PC-9 (cell line): Measurements from ENCODE around the gene NATD1. TPM values are rescaled to one million over a fixed set of nuclear protein-coding genes. Genes with fewer than 3 reads are reported as not detected.

Experiments used
- BruUV-seq: library from RNA; stranded (reverse); fragments of 400-500 nt; replicated peaks from 2 replicates; lab custom pipeline; 2021; lab: Mats Ljungman, UMichigan
- CTCF ChIA-PET: fragments of 300-600 bp; sonication (Branson Sonifier 250); formaldehyde crosslinking; loops from one replicate; lab custom pipeline; 2022; ENCODE audit warnings: antibody characterized with exemption; lab: Charles Lee
- POLR2A ChIA-PET: fragments of 300-600 bp; sonication (Branson Sonifier 250); formaldehyde crosslinking; loops from one replicate; lab custom pipeline; 2022; ENCODE audit warnings: antibody characterized with exemption; ENCODE audit not compliant: unreplicated experiment; lab: Charles Lee
- DNase-seq, 2 experiments: peaks; one replicate each; pipeline versions ENCODE4 v3.0.0 to v3.0.0-alpha.2; 2015 to 2022; ENCODE audit warnings: mixed read lengths in 1 of 2
- H2AFZ ChIP-seq: fragments of 200-600 bp; sonication (generic); 2 replicates; pipeline ENCODE4 v1.8.1; 2017; ENCODE audit warnings: antibody characterized with exemption
- H3F3A ChIP-seq: fragments of 200-600 bp; sonication (generic); 2 replicates; pipeline ENCODE4 v1.8.1; 2017; ENCODE audit warnings: antibody characterized with exemption, mild to moderate bottlenecking, low read depth; ENCODE audit not compliant: insufficient read depth
- H3K27ac ChIP-seq: fragments of 200-600 bp; sonication (generic); 2 replicates; pipeline ENCODE4 v1.6.1; 2016; ENCODE audit warnings: mixed run types
- H3K27me3 ChIP-seq: fragments of 200-600 bp; sonication (generic); 2 replicates; pipeline ENCODE4 v1.6.1; 2016; ENCODE audit warnings: low read depth, mixed run types; ENCODE audit not compliant: insufficient read depth
- H3K36me3 ChIP-seq: fragments of 200-600 bp; sonication (generic); 2 replicates; pipeline ENCODE4 v1.6.1; 2016; ENCODE audit warnings: low read depth, mixed run types
- H3K4me1 ChIP-seq: fragments of 200-600 bp; sonication (generic); replicated peaks from 2 replicates; pipeline ENCODE4 v1.6.1; 2016; ENCODE audit warnings: mixed run types; ENCODE audit not compliant: insufficient read depth
- H3K4me2 ChIP-seq: fragments of 200-600 bp; sonication (generic); 2 replicates; pipeline ENCODE4 v1.6.1; 2017; ENCODE audit warnings: mixed run types
- H3K4me3 ChIP-seq: fragments of 200-600 bp; sonication (generic); 2 replicates; pipeline ENCODE4 v1.6.1; 2016; ENCODE audit warnings: mixed run types
- H3K79me2 ChIP-seq: fragments of 200-600 bp; sonication (generic); 2 replicates; pipeline ENCODE4 v1.6.1; 2017; ENCODE audit warnings: low read depth, mixed run types
- H3K9me2 ChIP-seq: fragments of 200-600 bp; sonication (generic); 2 replicates; pipeline ENCODE4 v1.8.1; 2017; ENCODE audit warnings: mild to moderate bottlenecking; ENCODE audit not compliant: insufficient read depth
- H3K9me3 ChIP-seq: fragments of 200-600 bp; sonication (generic); 2 replicates; pipeline ENCODE4 v1.8.1; 2016; ENCODE audit warnings: low read depth; ENCODE audit not compliant: insufficient read depth
- H4K20me1 ChIP-seq: fragments of 200-600 bp; sonication (generic); 2 replicates; pipeline ENCODE4 v1.8.1; 2017; ENCODE audit not compliant: insufficient read depth
- EZH2 ChIP-seq: fragments of 200-600 bp; sonication (generic); IDR thresholded peaks from 2 replicates; pipeline ENCODE4 v1.8.0; 2017; ENCODE audit warnings: antibody characterized with exemption, low read depth
- intact Hi-C: fragments of 100-400 bp; cut with micrococcal nuclease; formaldehyde crosslinking; loops from one replicate; pipeline ENCODE4 v1.10.0; 2022; ENCODE audit not compliant: unreplicated experiment
- total RNA-seq: library from RNA; stranded (reverse); gene quantifications from 2 replicates; pipeline ENCODE4 v1.2.3, GENCODE V29; 2021
- TF ChIP-seq, protein P1 (sequence below): fragments of 200-600 bp; sonication (generic); conservative IDR thresholded peaks from 2 replicates; pipeline ENCODE4 v1.6.1; 2017; ENCODE audit warnings: mixed run types, antibody characterized with exemption, mild to moderate bottlenecking, moderate library complexity

The NATD1 gene
- total RNA-seq, 1 experiment from 2014 or later: 5.4 TPM

DNA sequence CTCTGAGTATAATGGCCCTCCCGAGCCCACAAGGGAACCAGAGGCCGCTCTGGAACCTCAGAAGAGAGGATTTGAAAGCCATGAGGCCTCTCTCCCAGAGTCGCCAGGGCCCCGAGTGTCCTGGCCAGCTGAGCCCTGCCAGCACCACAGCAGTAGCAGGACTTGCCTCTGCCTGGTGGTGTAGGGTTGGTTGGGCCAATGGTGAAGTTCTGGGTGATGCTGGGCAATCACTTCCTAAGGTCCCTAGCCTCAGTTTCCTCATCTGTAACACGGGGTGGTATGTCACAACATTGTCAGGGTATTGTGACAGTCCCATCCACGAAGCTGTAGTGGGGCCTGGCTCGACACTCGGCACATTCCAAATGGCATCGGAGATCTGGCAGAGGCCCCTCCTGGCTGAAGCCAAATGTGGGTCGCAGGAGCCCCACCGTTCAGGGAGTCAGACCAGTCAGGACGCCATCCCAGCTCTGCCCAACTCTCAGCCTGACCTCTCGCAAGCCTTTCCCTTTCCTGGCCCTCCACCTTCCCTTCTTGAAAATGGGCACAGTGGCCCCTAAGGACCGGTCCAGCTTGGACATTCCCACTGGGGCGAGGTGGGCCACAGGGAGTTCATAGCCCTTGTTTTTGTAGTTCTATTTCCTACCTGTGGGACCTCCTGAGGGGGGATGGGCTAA, 1.7 kb downstream of the NATD1 start:
- no peak for TF ChIP-seq EZH2
- TF ChIP-seq, protein P1, sequence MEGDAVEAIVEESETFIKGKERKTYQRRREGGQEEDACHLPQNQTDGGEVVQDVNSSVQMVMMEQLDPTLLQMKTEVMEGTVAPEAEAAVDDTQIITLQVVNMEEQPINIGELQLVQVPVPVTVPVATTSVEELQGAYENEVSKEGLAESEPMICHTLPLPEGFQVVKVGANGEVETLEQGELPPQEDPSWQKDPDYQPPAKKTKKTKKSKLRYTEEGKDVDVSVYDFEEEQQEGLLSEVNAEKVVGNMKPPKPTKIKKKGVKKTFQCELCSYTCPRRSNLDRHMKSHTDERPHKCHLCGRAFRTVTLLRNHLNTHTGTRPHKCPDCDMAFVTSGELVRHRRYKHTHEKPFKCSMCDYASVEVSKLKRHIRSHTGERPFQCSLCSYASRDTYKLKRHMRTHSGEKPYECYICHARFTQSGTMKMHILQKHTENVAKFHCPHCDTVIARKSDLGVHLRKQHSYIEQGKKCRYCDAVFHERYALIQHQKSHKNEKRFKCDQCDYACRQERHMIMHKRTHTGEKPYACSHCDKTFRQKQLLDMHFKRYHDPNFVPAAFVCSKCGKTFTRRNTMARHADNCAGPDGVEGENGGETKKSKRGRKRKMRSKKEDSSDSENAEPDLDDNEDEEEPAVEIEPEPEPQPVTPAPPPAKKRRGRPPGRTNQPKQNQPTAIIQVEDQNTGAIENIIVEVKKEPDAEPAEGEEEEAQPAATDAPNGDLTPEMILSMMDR: no peak
- no peaks in the 10 kb centered on the region for H3K9me3 ChIP-seq
- DNase-seq: no peak
- no peaks in the 10 kb centered on the region for H3K79me2 ChIP-seq
- H3K4me1 ChIP-seq: peaks cover 14% of the 10 kb centered on the region
- H4K20me1 ChIP-seq: no peaks in the 10 kb centered on the region
- CTCF ChIA-PET: no interaction called here
- H3F3A ChIP-seq: 0 out of 2 replicates have a peak, but pooled peaks cover 3% of the 10 kb centered on the region
- no peak overlapping the region for H3K4me2 ChIP-seq
- POLR2A ChIA-PET: interaction anchor here (0.6 kb wide), 1 partner anchor 191 kb away, joined by 3 read pairs; no protein-coding TSS in a partner anchor
- no peaks in the 10 kb centered on the region for H3K9me2 ChIP-seq
- BruUV-seq: TSS peak; percentile 53
- intact Hi-C loops: loop anchor here (5.0 kb wide), 1 partner anchor 36 kb away; no protein-coding TSS in a partner anchor
- no peak overlapping the region for H2AFZ ChIP-seq
- H3K36me3 ChIP-seq: no peaks in the 10 kb centered on the region
- no peak overlapping the region for H3K27ac ChIP-seq
- 0 out of 2 replicates have a peak, but pooled peaks cover 4% of the 10 kb centered on the region for H3K27me3 ChIP-seq
- H3K4me3 ChIP-seq: no peak overlapping the region

DNA sequence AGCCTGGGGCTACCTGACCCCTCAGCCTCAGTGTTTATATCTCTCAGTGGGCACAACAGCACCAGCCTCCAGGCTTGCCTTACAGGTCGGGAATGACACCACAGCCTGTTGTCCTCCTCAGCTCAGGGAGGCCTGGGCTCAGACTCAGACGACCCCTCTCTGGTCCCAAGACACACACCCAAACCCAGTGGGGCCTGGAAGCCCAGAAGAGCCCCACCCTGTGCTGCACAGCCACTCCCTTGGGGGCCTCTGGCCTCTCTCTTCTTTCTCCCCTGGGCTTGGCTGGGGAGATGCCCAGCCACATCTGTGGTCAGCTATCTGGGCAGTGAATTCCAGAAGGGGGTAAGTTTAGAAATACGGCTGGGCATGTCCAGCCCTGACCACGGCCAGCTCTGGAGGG, 2.4 kb downstream of the NATD1 start:
- Histone ChIP-seq H3K9me2 (no peaks in the 10 kb centered on the region), H3K4me1 (peaks cover 12% of the 10 kb centered on the region), H2AFZ (no peak overlapping the region), H3K27ac (no peak overlapping the region), H3F3A (no peaks in the 10 kb centered on the region), H3K36me3 (no peaks in the 10 kb centered on the region), H3K27me3 (0 out of 2 replicates have a peak, but pooled peaks cover 4% of the 10 kb centered on the region), H3K4me2 (no peak overlapping the region), H3K4me3 (no peak overlapping the region), H3K79me2 (no peaks in the 10 kb centered on the region), H3K9me3 (no peaks in the 10 kb centered on the region), H4K20me1 (no peaks in the 10 kb centered on the region)
- POLR2A ChIA-PET: no interaction called here
- DNase-seq: no peak
- intact Hi-C loops: loop anchor here (5.0 kb wide), 1 partner anchor 36 kb away; no protein-coding TSS in a partner anchor
- TF ChIP-seq, protein P1: no peak
- no peak for TF ChIP-seq EZH2
- BruUV-seq: no TSS peak
- CTCF ChIA-PET: no interaction called here

DNA sequence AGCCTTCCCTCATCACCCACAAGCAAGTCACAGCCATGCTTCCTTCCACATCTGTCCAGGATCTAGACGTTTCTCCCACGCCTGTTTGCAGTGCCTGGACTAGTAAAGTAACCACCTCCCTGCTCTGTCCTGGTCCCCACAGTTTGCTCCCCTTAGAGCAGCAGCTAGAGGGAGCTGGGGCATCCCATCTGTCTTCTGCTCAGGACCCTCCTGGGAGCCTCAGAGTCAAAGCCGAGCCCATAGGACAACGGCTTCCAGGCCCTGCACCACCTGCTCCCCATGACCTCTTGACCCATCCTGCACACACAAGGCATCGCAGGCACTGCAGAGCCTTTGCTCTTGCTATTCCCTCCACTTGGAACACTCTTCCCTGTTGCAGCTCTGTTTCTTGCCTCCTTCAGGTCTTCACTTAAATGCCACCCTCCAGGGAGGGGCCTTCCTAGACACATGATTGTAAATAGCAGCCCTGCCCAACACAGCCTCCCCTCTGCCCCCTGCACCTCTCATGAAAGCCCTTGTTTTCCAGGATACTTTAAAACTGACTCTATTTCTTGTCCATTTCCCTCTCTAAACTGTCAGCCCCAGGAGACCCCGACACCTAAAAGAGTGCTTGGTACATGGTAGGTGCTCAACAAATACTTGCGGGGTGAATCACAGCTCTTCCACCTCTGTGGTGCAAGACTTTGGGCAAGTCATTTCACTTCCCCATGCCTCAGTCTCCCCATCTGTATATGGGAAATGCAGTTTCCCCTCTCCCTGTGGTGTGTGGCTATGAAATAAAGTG, 3.1 kb downstream of the NATD1 start:
- H3K79me2 ChIP-seq: no peaks in the 10 kb centered on the region
- H3K27ac ChIP-seq: no peak overlapping the region
- intact Hi-C loops: loop anchor here (5.0 kb wide), 1 partner anchor 37 kb away; no protein-coding TSS in a partner anchor
- no peak overlapping the region for H3K4me2 ChIP-seq
- no TSS peak for BruUV-seq
- no peaks in the 10 kb centered on the region for H4K20me1 ChIP-seq
- no peak overlapping the region for H3K4me3 ChIP-seq
- ChIA-PET POLR2A (interaction anchor here (0.6 kb wide), 1 partner anchor 54 kb away, joined by 3 read pairs; no protein-coding TSS in a partner anchor), CTCF (no interaction called here)
- 0 out of 2 replicates have a peak, but pooled peaks cover 4% of the 10 kb centered on the region for H3K27me3 ChIP-seq
- no peak for DNase-seq
- no peak overlapping the region for H2AFZ ChIP-seq
- H3K36me3 ChIP-seq: no peaks in the 10 kb centered on the region
- TF ChIP-seq EZH2: no peak
- TF ChIP-seq, protein P1: no peak
- peaks cover 12% of the 10 kb centered on the region for H3K4me1 ChIP-seq
- H3K9me2 ChIP-seq: no peaks in the 10 kb centered on the region
- no peaks in the 10 kb centered on the region for H3F3A ChIP-seq
- no peaks in the 10 kb centered on the region for H3K9me3 ChIP-seq
